Keratinocyte (primary cell): ENCODE measurements around the gene RAI14.

Experiments
- EZH2 ChIP-seq: IDR thresholded peaks from one replicate; pipeline ENCODE4 v1.6.1; 2012; ENCODE audit warnings: inconsistent platforms, mild to moderate bottlenecking, low read length, moderate library complexity
- TF ChIP-seq, protein P1 (sequence below), 3 experiments: IDR thresholded peaks in 1 of 3; conservative IDR thresholded peaks in 1 of 3; optimal IDR thresholded peaks in 1 of 3; 2 replicates in 2 of 3; 3 replicates in 1 of 3; pipeline versions ENCODE3 to v1.5.1; 2011; ENCODE audit warnings: low read length in 3 of 3, mild to moderate bottlenecking in 3 of 3, moderate library complexity in 2 of 3, control low read depth in 1 of 3, inconsistent platforms in 1 of 3; ENCODE audit not compliant: insufficient read depth in 2 of 3; ENCODE audit errors: extremely low read depth in 1 of 3

DNA sequence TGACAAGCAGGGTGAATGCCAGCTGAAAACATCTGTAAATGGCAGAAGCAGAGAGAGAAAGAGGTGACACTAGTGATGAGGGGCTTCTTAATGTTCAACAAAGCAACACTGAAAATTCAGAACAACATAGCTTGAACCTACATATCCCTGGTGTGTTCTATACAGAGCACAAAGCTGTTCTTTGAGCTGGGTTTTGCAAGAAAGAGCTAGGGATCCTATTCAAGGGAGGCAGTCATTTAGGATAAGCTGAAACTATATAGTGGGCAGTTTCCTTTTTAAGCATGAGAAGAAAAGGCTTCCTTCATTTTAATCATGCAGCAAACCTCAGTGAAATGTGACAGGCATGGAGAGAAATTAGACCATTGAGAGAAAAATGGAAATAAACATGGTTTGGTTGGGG is 45.6 kb upstream of the RAI14 start:
- TF ChIP-seq, protein P1, sequence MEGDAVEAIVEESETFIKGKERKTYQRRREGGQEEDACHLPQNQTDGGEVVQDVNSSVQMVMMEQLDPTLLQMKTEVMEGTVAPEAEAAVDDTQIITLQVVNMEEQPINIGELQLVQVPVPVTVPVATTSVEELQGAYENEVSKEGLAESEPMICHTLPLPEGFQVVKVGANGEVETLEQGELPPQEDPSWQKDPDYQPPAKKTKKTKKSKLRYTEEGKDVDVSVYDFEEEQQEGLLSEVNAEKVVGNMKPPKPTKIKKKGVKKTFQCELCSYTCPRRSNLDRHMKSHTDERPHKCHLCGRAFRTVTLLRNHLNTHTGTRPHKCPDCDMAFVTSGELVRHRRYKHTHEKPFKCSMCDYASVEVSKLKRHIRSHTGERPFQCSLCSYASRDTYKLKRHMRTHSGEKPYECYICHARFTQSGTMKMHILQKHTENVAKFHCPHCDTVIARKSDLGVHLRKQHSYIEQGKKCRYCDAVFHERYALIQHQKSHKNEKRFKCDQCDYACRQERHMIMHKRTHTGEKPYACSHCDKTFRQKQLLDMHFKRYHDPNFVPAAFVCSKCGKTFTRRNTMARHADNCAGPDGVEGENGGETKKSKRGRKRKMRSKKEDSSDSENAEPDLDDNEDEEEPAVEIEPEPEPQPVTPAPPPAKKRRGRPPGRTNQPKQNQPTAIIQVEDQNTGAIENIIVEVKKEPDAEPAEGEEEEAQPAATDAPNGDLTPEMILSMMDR (optimal IDR thresholded peaks at IDR 0.05 in 1 of 3, IDR thresholded peaks at IDR 0.05 in 1 of 3, conservative IDR thresholded peaks at IDR 0.05 in 1 of 3; ENCODE audit: extremely low read depth in 1 of 3, insufficient read depth in 2 of 3, low read length in 3 of 3): no peak
- no peak for TF ChIP-seq EZH2
